ENCODE results near the gene PLXNA3. TPM values are rescaled to one million over a fixed set of nuclear protein-coding genes. Genes with fewer than 3 reads are reported as not detected.

PLXNA3 gene
- total RNA-seq, 1 donor from 2014 or later: 14.6 TPM

DNA sequence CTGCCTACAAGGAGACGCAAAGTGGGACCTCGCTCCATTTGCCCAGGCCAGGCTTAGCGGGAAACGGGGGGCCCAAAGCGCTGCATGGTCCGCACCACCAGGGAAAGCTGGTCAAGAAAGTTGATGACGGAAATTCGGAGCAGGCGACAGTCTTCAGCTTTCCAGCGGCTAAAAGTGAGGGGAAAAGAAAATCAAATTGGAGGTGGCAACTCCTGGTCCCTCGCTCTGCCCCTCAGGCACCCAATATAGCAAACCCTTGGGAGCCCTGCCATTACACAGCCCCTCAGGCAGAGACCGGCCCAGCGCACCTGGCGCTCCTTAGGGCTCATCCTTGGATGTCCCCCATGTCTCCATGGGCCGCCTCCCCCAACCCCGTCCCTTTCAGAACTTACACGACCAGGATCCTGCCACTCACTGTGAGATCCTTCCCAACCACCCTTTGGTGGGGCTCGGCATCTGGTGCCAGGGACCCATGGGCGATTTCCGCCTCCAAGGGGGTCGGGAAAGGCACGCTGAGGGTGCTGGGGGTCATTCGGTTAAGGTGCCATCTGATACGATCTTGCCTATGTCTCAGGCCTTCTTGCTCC is 19.9 kb downstream of the PLXNA3 start:
- H3K4me3 ChIP-seq (ENCODE audit: low read depth, low read length): peak overlapping the region; percentile 49
- DNase-seq (ENCODE audit: low read depth): no peak
- no peak for TF ChIP-seq CTCF (conservative IDR thresholded peaks at IDR 0.05; ENCODE audit: low read depth, low read length)

DNA sequence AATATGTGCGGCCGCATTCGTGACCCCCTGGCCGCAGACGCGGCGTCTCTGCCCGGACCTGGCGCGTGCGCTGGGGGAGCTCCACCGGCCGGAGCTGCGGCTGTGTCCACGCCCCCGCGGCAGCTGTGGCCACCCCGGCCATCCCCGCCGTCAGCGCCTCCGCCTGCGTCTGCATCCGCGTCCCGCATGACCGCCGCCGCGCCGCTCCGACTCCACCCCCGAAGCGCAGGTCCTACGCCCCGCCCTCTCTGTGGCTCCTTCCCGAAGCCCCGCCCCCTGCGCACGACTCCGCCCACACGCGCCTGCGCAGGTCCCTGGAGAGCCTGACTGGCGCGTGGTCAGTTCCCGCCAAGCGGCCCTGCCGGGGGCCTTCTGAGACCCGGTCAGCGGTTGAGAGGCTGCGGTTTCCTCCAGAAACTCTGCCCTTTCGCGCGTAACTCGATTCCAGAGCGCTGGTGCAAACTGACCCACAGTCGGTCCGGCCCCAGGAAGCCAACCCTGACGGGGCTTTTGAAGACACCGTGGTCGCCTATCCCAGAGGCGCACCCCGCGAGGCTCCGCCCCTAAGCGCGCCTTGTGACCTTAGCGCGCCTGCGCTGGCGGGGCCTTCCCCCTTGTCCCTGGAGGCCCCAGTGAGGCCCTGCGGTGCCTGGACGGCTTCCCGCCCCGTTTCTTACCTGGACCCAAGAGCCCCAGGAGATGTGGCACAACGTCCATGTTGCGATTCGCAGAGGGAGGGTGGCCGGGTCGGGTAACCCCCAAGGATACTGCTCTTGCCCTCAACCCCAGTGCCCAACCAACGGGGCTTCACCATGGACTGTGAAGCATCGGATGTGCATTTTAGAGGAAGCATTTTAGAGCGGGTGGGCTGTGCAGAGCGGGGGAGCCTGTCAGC is 20.9 kb downstream of the PLXNA3 start, which contains the start of gene LAGE3:
Gene LAGE3, minus strand, starts transcription at position 554 of the 895 bp plus-strand sequence. Its CDS starts 366 bp downstream, at position 188.
- no peak for DNase-seq (ENCODE audit: low read depth)
- no peak for TF ChIP-seq CTCF (conservative IDR thresholded peaks at IDR 0.05; ENCODE audit: low read depth, low read length)
- H3K4me3 ChIP-seq (ENCODE audit: low read depth, low read length): peak within 1 kb of the TSS; percentile 49

DNA sequence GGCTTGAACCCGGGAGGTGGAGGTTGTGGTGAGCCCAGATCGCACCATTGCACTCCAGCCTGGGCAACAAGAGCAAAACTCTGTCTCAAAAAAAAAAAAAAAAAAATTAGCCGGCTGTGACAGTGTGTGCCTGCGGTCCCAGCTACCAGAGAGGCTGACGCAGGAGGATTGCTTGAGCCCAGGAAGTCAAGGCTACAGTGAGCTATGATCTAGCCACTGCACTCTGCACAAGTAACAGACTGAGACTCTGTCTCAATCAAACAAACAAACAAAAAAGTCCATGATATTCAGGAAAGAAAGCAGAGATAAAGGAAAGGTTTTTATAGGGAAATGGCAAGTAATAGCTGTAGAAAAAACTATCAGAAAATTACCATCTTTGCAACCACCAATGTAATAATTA is 23.1 kb downstream of the PLXNA3 start:
- no peak for TF ChIP-seq CTCF (conservative IDR thresholded peaks at IDR 0.05; ENCODE audit: low read depth, low read length)
- no peak for DNase-seq (ENCODE audit: low read depth)

GRCh38 chrX:154481911-154482601 is 24.0 kb downstream of the PLXNA3 start:
- no peak for TF ChIP-seq CTCF (conservative IDR thresholded peaks at IDR 0.05; ENCODE audit: low read depth, low read length)
- DNase-seq (ENCODE audit: low read depth): no peak
- no peak overlapping the region for H3K4me3 ChIP-seq (ENCODE audit: low read depth, low read length)

More for the DNA sequence above, 23.1 kb downstream of the PLXNA3 start:
- no peak overlapping the region for H3K4me3 ChIP-seq (ENCODE audit: low read depth, low read length)

GRCh38 chrX:154482786-154483185 is 24.7 kb downstream of the PLXNA3 start:
- no peak for DNase-seq (ENCODE audit: low read depth)
- no peak overlapping the region for H3K4me3 ChIP-seq (ENCODE audit: low read depth, low read length)
- no peak for TF ChIP-seq CTCF (conservative IDR thresholded peaks at IDR 0.05; ENCODE audit: low read depth, low read length)

DNA sequence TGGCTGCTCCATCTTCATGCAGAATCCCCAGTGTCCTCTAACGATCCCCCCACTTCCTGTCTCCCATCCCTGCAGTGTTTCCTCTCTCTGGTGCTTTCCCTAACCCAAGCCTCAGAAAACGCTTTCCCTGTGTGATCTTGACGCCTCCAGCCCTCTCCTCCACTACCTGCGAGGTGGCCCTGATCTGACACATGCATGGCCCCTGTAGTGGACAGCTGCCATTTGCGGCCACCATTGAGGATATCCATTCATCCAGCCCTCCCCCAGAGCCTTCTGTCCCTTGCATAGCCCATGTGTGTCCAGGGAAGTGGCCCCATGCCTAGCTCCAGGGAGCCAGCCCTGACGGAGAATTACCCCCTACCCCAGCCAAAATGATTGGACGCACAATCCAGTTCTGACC is 25.2 kb downstream of the PLXNA3 start:
- TF ChIP-seq CTCF (conservative IDR thresholded peaks at IDR 0.05; ENCODE audit: low read depth, low read length): no peak
- no peak overlapping the region for H3K4me3 ChIP-seq (ENCODE audit: low read depth, low read length)

More for the DNA sequence above, 25.2 kb downstream of the PLXNA3 start:
- DNase-seq (ENCODE audit: low read depth): no peak
